BJ (cell line): ENCODE results near the gene FPGS. TPM values are rescaled to one million over a fixed set of nuclear protein-coding genes. Genes with fewer than 3 reads are reported as not detected.

Source experiments
- CTCF ChIA-PET: fragments of 350-600 bp; formaldehyde crosslinking; extraction: SDS; loops from one replicate; lab custom pipeline; 2021; ENCODE audit warnings: antibody characterized with exemption, inconsistent platforms; lab: Yijun Ruan, JAX
- POLR2A ChIA-PET: fragments of 300-600 bp; sonication (Branson Sonifier 250); formaldehyde crosslinking; extraction: SDS; loops from one replicate; lab custom pipeline; 2021; ENCODE audit warnings: antibody characterized with exemption; lab: Charles Lee
- DNase-seq: peaks from one replicate; pipeline ENCODE4 v3.0.0-alpha.2; 2011; ENCODE audit warnings: low read depth
- H3K27me3 ChIP-seq: 2 replicates; pipeline ENCODE4 v1.6.0; 2011; ENCODE audit warnings: low read length; ENCODE audit not compliant: control insufficient read depth, insufficient read depth
- H3K36me3 ChIP-seq: 2 replicates; pipeline ENCODE4 v1.5.1; 2011; ENCODE audit warnings: low read length; ENCODE audit not compliant: control insufficient read depth, insufficient read depth
- H3K4me3 ChIP-seq: 2 replicates; pipeline ENCODE4 v1.5.1; 2011; ENCODE audit warnings: low read depth, mild to moderate bottlenecking, control low read depth, low read length
- CTCF ChIP-seq: IDR thresholded peaks from 2 replicates; pipeline ENCODE4 v1.5.1; 2011; ENCODE audit warnings: low read depth, mild to moderate bottlenecking, control low read depth, inconsistent platforms, low read length, moderate library complexity; ENCODE audit not compliant: insufficient read depth
- polyA plus RNA-seq: library from polyadenylated mRNA; depleted of rRNA; stranded (reverse); fragments of >200 nt; gene quantifications from 2 replicates; pipeline ENCODE4 v1.2.3, GENCODE V29; 2011

FPGS gene
- polyA plus RNA-seq, 1 experiment, result 61.9 TPM

DNA sequence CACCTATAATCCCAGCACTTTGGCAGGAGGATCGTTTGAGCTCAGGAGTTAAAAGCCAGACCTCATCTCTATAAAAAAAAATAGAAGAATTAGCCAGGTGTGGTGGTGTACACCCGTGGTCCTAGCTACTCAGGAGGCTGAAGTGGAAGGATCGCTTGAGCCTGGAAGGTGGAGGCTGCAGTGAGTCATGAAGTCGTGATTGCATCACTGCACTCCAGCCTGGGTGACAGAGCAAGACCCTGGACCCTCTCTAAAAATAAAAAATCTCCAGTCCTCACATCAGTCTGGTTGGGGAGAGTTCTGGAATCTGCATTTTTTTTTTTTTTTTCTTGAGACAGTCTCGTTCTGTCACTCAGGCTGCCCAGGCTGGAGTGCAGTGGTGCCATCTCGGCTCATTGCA, 9.3 kb downstream of the FPGS start:
- ChIA-PET POLR2A (no interaction called here), CTCF (interaction anchor here (0.6 kb wide), 2 partner anchors 38 to 70 kb away, joined by 3 to 4 read pairs; no protein-coding TSS in a partner anchor)
- no peak for DNase-seq
- Histone ChIP-seq H3K36me3 (peaks cover 54% of the 10 kb centered on the region), H3K27me3 (no peaks in the 10 kb centered on the region), H3K4me3 (no peak overlapping the region)
- no peak for TF ChIP-seq CTCF

- Histone ChIP-seq H3K4me3 (no peak overlapping the region), H3K27me3 (no peaks in the 10 kb centered on the region), H3K36me3 (peaks cover 50% of the 10 kb centered on the region)
- POLR2A ChIA-PET, result no interaction called here
- no peak for TF ChIP-seq CTCF
- CTCF ChIA-PET, result no interaction called here
- no peak for DNase-seq
Measured at GRCh38 chr9:127812936-127813675, 10.4 kb downstream of the FPGS start.

- ChIA-PET CTCF (no interaction called here), POLR2A (no interaction called here)
- DNase-seq, result no peak
- no peak overlapping the region for H3K4me3 ChIP-seq
- peaks cover 50% of the 10 kb centered on the region for H3K36me3 ChIP-seq
- no peaks in the 10 kb centered on the region for H3K27me3 ChIP-seq
- no peak for TF ChIP-seq CTCF
Measured at GRCh38 chr9:127813686-127814226, 11.1 kb downstream of the FPGS start.

GRCh38 chr9:127814619-127815511, 12.2 kb downstream of the FPGS start:
- no peak overlapping the region for H3K4me3 ChIP-seq
- TF ChIP-seq CTCF, result no peak
- H3K36me3 ChIP-seq, result peaks cover 54% of the 10 kb centered on the region
- ChIA-PET CTCF (no interaction called here), POLR2A (no interaction called here)
- H3K27me3 ChIP-seq, result no peaks in the 10 kb centered on the region
- DNase-seq, result no peak
